Caco-2 (cell line): Measurements from ENCODE around the gene COPS4. TPM values are rescaled to one million over a fixed set of nuclear protein-coding genes. Genes with fewer than 3 reads are reported as not detected.
"Not testable (repeated sequence)": the region's sequence is repeated elsewhere in the genome, so short reads cannot be mapped to it uniquely, and the experiment has no call there.

Experiments used
- BruUV-seq: library from RNA; stranded (reverse); fragments of 400-500 nt; replicated peaks from 2 replicates; lab custom pipeline; 2021; lab: Mats Ljungman, UMichigan
- CTCF ChIA-PET: fragments of 300-600 bp; sonication (Branson Sonifier 250); formaldehyde crosslinking; loops from one replicate; lab custom pipeline; 2022; ENCODE audit warnings: antibody characterized with exemption; lab: Charles Lee
- POLR2A ChIA-PET: fragments of 300-600 bp; sonication (Branson Sonifier 250); formaldehyde crosslinking; loops from one replicate; lab custom pipeline; 2022; ENCODE audit warnings: antibody characterized with exemption; lab: Charles Lee
- DNase-seq, 2 experiments: peaks; one replicate each; pipeline versions ENCODE4 v3.0.0 to v3.0.0-alpha.2; 2020 to 2022
- H3K27me3 ChIP-seq: replicated peaks from 2 replicates; pipeline ENCODE4 v1.6.0; 2011; ENCODE audit warnings: low read length; ENCODE audit not compliant: control insufficient read depth, insufficient read depth
- H3K36me3 ChIP-seq: 2 replicates; pipeline ENCODE4 v1.5.1; 2011; ENCODE audit warnings: low read length; ENCODE audit not compliant: control insufficient read depth, insufficient read depth
- H3K4me1 ChIP-seq: fragments of 250-450 bp; sonication (Bioruptor Pico); 2 replicates; pipeline ENCODE4 v1.5.1; 2020; ENCODE audit warnings: mild to moderate bottlenecking
- H3K4me3 ChIP-seq: 2 replicates; pipeline ENCODE4 v1.5.1; 2011; ENCODE audit warnings: low read depth, mild to moderate bottlenecking, control low read depth, low read length
- H3K9me3 ChIP-seq: fragments of 250-450 bp; sonication (Bioruptor Pico); 2 replicates; pipeline ENCODE4 v1.5.1; 2020; ENCODE audit warnings: mild to moderate bottlenecking, moderate library complexity
- H3K27ac Mint-ChIP-seq: one replicate; pipeline ENCODE4 v1.8.0; 2022; ENCODE audit warnings: mixed read lengths; ENCODE audit not compliant: unreplicated experiment
- H3K27me3 Mint-ChIP-seq: one replicate; pipeline ENCODE4 v1.8.0; 2022; ENCODE audit warnings: mixed read lengths; ENCODE audit not compliant: insufficient read depth, unreplicated experiment
- H3K36me3 Mint-ChIP-seq: one replicate; pipeline ENCODE4 v1.8.0; 2022; ENCODE audit warnings: mild to moderate bottlenecking, mixed read lengths; ENCODE audit not compliant: insufficient read depth, unreplicated experiment
- H3K4me1 Mint-ChIP-seq: one replicate; pipeline ENCODE4 v1.8.0; 2022; ENCODE audit warnings: low read depth, mixed read lengths; ENCODE audit not compliant: unreplicated experiment
- H3K4me3 Mint-ChIP-seq: one replicate; pipeline ENCODE4 v1.8.0; 2022; ENCODE audit warnings: mild to moderate bottlenecking, moderate library complexity, mixed read lengths; ENCODE audit not compliant: unreplicated experiment
- H3K9me3 Mint-ChIP-seq: one replicate; pipeline ENCODE4 v1.8.0; 2022; ENCODE audit warnings: mixed read lengths; ENCODE audit not compliant: unreplicated experiment
- intact Hi-C: fragments of 100-400 bp; cut with micrococcal nuclease; formaldehyde crosslinking; loops from one replicate; pipeline ENCODE4 v1.10.0; 2022; ENCODE audit not compliant: unreplicated experiment
- total RNA-seq: library from RNA; stranded (reverse); gene quantifications from 2 replicates; pipeline ENCODE4 v1.2.3, GENCODE V29; 2022
- TF ChIP-seq, protein P1 (sequence below), 2 experiments: fragments of 200-600 bp in 1 of 2; IDR thresholded peaks; 1 replicate in 1 of 2; 2 replicates in 1 of 2; pipeline versions ENCODE4 v1.5.1 to v1.8.0; 2011 to 2022; ENCODE audit warnings: antibody characterized with exemption in 1 of 2, control low read depth in 1 of 2, inconsistent platforms in 1 of 2, low read depth in 1 of 2, low read length in 1 of 2, mild to moderate bottlenecking in 1 of 2, moderate library complexity in 1 of 2; ENCODE audit not compliant: insufficient read depth in 1 of 2, severe bottlenecking in 1 of 2, unreplicated experiment in 1 of 2

COPS4 gene
- total RNA-seq, 1 experiment from 2014 or later, result 36.3 TPM

DNA sequence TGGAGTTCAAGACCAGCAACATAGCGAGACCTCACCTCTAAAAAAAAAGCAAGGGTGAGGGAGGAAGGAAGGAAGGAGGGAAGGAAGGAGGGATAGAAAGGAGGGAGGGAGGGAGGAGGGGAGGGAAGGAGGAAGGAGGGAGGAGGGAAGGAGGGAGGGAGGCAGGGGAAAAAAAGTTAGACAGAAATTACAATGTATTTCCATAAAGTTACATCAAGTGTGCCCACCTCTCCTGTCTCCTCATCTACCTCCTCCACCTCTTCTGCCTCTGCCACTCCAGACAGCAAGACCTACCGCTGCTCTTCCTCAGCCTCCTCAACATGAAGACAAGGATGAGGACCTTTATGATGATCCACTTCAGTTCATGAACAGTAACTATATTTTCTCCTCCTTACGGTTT lies 32.7 kb upstream of the COPS4 start:
- TF ChIP-seq, protein P1, sequence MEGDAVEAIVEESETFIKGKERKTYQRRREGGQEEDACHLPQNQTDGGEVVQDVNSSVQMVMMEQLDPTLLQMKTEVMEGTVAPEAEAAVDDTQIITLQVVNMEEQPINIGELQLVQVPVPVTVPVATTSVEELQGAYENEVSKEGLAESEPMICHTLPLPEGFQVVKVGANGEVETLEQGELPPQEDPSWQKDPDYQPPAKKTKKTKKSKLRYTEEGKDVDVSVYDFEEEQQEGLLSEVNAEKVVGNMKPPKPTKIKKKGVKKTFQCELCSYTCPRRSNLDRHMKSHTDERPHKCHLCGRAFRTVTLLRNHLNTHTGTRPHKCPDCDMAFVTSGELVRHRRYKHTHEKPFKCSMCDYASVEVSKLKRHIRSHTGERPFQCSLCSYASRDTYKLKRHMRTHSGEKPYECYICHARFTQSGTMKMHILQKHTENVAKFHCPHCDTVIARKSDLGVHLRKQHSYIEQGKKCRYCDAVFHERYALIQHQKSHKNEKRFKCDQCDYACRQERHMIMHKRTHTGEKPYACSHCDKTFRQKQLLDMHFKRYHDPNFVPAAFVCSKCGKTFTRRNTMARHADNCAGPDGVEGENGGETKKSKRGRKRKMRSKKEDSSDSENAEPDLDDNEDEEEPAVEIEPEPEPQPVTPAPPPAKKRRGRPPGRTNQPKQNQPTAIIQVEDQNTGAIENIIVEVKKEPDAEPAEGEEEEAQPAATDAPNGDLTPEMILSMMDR (IDR thresholded peaks at IDR 0.05; ENCODE audit: insufficient read depth in 1 of 2, low read depth in 1 of 2, low read length in 1 of 2, severe bottlenecking in 1 of 2, unreplicated experiment in 1 of 2), result no peak
- Mint-ChIP-seq H3K36me3 (peaks cover 11% of the 10 kb centered on the region), H3K4me1 (peaks cover 8% of the 10 kb centered on the region), H3K27me3 (no peaks in the 10 kb centered on the region), H3K9me3 (no peaks in the 10 kb centered on the region), H3K4me3 (no peak overlapping the region), H3K27ac (no peak overlapping the region)
- CTCF ChIA-PET, result no interaction called here
- H3K27me3 ChIP-seq, result no peaks in the 10 kb centered on the region
- no peaks in the 10 kb centered on the region for H3K36me3 ChIP-seq
- POLR2A ChIA-PET, result no interaction called here
- DNase-seq, result no peak
- intact Hi-C loops, result no loop called here
- no TSS peak for BruUV-seq
- H3K4me3 ChIP-seq, result no peak overlapping the region
- H3K9me3 ChIP-seq, result no peaks in the 10 kb centered on the region
- H3K4me1 ChIP-seq, result no peaks in the 10 kb centered on the region; the same call in 1 of the 2 replicates

DNA sequence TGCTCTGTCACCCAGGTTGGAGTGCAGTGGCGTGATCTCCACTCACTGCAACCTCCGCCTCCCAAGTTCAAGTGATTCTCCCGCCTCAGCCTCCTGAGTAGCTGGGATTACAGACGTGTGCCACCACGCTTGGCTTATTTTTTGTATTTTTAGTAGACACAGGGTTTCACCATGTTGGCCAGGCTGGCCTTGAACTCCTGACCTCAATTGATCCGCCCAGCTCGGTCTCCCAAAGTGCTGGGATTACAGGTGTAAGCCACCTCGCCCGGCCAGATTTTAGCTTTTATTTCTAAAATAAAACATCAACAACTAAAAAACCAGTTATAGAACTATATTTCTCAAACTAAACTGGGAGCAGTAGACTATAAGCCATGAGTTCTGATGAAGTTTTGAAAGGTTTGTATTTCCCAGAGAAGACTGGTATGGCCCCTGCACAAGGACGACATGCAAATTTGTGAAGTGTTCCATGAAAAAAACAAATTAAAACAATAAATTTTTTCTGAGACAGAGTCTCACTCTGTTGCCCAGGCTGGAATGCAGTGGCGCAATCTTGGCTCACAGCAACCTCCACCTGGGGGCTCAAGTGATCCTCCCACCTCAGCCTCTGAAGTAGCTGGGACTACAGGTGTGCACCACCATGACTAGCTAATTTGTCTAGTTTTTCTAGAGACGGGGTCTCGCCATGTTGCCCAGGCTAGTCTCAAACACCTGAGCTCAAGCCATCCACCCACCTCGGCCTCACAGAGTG lies 31.8 kb upstream of the COPS4 start:
- H3K27me3 ChIP-seq, H3K27ac Mint-ChIP-seq, DNase-seq, H3K4me3 ChIP-seq, H3K4me1 ChIP-seq, H3K27me3 Mint-ChIP-seq, H3K36me3 ChIP-seq, BruUV-seq, H3K36me3 Mint-ChIP-seq, H3K9me3 ChIP-seq, CTCF ChIA-PET, POLR2A ChIA-PET, H3K9me3 Mint-ChIP-seq, intact Hi-C loops, H3K4me3 Mint-ChIP-seq: not testable (repeated sequence)
- peaks cover 15% of the 10 kb centered on the region for H3K4me1 Mint-ChIP-seq

- H3K27me3 Mint-ChIP-seq, result no peaks in the 10 kb centered on the region
- no peaks in the 10 kb centered on the region for H3K9me3 Mint-ChIP-seq
- peaks cover 28% of the 10 kb centered on the region for H3K4me1 Mint-ChIP-seq
- no TSS peak for BruUV-seq
- ChIA-PET POLR2A (interaction anchor here (3.0 kb wide), 1 partner anchor 26 kb away, joined by 21 read pairs; the partner anchor contains the start of gene COPS4), CTCF (interaction anchor here (1.6 kb wide), 1 partner anchor 25 kb away, joined by 7 read pairs; the partner anchor contains the start of gene COPS4)
- H3K9me3 ChIP-seq, result no peaks in the 10 kb centered on the region
- H3K36me3 ChIP-seq, result no peaks in the 10 kb centered on the region
- H3K4me3 Mint-ChIP-seq, result peak overlapping the region; percentile 95
- peaks cover 15% of the 10 kb centered on the region; the same call in 1 of the 2 replicates for H3K4me1 ChIP-seq
- H3K27me3 ChIP-seq, result no peaks in the 10 kb centered on the region
- DNase-seq, result no peak
- intact Hi-C loops, result no loop called here
- TF ChIP-seq, protein P1 (IDR thresholded peaks at IDR 0.05; ENCODE audit: insufficient read depth in 1 of 2, low read depth in 1 of 2, low read length in 1 of 2, severe bottlenecking in 1 of 2, unreplicated experiment in 1 of 2), result no peak
- H3K27ac Mint-ChIP-seq, result peak overlapping the region; percentile 99
- peak overlapping the region; percentile 51 for H3K4me3 ChIP-seq
- peaks cover 35% of the 10 kb centered on the region for H3K36me3 Mint-ChIP-seq
Observed at GRCh38 chr4:83009529-83009928, 25.5 kb upstream of the COPS4 start.
